Neuron (in vitro differentiated cells): ENCODE results near the gene HLF.

Experiments
- H2AFZ ChIP-seq: one replicate; pipeline ENCODE4 v1.6.1; 2013; ENCODE audit warnings: low read depth, mild to moderate bottlenecking, inconsistent platforms, low read length, moderate library complexity
- H3K27me3 ChIP-seq: one replicate; pipeline ENCODE4 v1.6.1; 2013; ENCODE audit warnings: low read length; ENCODE audit not compliant: insufficient read depth
- H3K36me3 ChIP-seq: one replicate; pipeline ENCODE4 v1.6.1; 2013; ENCODE audit warnings: low read length; ENCODE audit not compliant: insufficient read depth
- H3K4me1 ChIP-seq: one replicate; pipeline ENCODE4 v1.6.1; 2013; ENCODE audit warnings: low read length; ENCODE audit not compliant: insufficient read depth
- H3K4me3 ChIP-seq: 2 replicates; pipeline ENCODE4 v1.5.1; 2013; ENCODE audit warnings: mild to moderate bottlenecking, low read length, moderate library complexity
- H3K9me3 ChIP-seq: one replicate; pipeline ENCODE4 v1.6.1; 2013; ENCODE audit warnings: low read length

HLF gene

DNA sequence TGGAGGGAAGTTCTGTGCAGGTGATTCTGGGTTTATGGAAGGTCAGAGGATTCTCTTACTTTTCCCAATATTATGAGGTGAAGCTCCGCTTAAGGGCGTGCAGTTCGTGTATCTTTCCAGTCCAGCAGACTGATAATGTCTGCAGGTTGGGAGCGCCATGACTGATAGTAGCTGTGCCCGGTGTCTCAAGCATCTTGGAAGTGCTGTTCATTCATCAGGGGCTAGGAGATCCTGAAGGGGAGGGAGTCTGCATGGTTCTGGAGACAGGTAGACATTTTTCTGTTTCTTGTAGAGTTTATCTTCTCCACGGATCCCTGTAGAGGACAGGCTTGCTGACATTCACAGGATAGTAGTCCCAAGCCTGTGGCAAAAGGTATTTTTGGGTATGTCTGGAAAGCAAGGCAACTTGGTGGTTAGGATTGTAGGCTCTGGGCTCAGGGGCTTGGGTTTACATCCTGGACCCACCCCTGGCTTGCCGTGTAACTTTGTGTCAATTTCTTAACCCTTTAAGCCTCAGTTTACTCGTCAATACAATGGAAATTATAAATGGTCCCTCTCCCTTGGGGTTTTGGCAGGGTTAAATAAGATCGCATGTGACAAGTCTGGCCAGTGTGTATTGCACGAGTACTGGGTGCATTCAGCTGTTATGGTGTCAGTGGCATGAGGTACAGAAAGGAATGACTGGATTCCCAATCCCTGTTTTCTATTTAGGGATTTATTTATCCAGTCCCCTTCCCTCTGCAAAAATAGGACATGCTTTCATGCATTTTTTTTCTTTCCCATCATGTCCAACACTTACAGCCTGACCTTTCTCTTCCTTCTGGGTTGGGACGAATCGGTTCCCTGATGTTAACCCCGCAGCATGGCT is 8.2 kb downstream of the HLF start:
- no peaks in the 10 kb centered on the region for H3K36me3 ChIP-seq
- H3K4me1 ChIP-seq, result no peaks in the 10 kb centered on the region
- no peak overlapping the region for H2AFZ ChIP-seq
- no peaks in the 10 kb centered on the region for H3K9me3 ChIP-seq
- peaks cover 33% of the 10 kb centered on the region for H3K27me3 ChIP-seq
- no peak overlapping the region for H3K4me3 ChIP-seq

DNA sequence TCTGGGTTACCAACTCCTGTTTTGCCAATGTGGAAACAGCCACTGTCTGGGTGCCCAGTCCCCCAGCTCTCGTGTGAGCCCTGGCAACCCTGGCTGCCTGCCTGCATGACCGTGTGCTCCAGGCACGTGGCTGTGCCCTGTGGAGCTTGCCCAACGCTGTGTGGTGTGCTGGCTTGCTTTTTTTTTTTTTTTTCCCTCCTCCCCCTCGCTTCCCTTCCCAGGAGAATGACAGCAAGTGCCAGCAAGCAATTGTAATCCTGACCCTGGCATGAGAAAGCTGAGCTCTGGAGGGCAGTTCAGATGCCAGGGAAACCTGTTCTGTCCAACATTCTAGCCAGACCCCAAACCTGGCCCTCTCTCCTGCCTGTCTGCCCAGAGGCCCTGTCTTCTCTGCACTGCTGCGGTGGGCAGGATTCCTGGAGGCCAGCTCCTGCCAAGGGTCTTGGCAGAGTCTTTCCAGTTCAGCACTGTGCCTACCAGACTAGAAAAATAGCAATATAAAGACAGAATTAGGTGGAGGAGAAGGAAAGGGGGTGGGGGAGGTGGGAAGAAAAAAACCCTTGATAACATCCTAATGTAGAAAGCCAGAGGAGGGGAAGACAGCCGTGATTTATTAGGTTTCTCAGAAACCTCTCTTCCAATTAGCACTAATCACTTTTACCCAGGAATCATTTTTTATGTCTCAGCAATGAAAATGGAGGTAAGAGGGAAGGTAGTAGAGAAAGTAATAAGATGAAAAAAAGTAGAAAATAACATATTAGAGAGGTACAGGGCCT is 9.0 kb downstream of the HLF start:
- H3K4me1 ChIP-seq, result no peaks in the 10 kb centered on the region
- no peaks in the 10 kb centered on the region for H3K9me3 ChIP-seq
- peaks cover 26% of the 10 kb centered on the region for H3K27me3 ChIP-seq

DNA sequence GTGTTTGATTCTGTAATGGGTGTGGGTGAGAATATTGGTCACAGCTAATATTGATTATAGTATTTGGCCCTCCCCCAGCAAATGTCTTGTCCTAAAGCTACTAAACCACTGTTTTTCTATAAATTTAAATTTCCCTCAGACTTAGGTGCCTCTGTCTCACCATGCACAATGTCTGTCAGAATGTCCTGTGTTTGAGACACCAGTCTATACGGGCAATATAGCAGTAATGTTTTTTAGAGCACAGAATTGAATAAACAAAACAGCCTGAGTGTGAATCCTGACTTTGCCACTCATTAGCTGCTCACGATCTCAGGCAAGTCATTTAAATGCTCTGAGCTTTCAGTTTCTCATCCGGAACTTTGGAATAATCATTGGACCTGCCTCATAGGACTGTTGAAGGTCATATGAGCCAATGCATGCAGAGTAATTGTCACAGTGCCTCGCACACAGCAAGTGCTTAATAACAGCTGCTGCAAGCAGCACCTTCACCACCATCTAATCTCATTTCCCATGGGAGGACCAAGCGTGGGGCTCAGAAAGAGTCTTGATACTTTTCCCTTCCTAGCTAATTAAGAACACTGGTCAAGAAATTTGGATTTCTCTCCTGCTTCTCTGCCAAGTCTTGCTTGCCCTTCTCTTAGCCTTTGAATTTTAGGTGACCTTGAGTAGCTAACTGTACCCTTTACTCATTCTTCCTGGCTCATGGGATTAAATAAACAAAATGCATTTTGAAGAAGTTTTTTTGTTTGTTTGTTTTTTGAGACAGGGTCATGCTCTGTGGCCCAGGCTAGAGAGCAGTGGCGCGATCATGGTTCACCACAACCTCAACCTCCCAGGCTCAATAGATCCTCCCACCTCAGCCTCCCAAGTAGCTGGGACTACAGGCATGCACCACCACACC is 9.8 kb downstream of the HLF start:
- Histone ChIP-seq H3K36me3 (no peaks in the 10 kb centered on the region), H3K4me1 (no peaks in the 10 kb centered on the region), H3K4me3 (no peak overlapping the region), H3K9me3 (no peaks in the 10 kb centered on the region), H3K27me3 (peaks cover 19% of the 10 kb centered on the region), H2AFZ (no peak overlapping the region)

More for the DNA sequence above, 9.0 kb downstream of the HLF start:
- Histone ChIP-seq H3K4me3 (no peak overlapping the region), H3K36me3 (no peaks in the 10 kb centered on the region), H2AFZ (no peak overlapping the region)

DNA sequence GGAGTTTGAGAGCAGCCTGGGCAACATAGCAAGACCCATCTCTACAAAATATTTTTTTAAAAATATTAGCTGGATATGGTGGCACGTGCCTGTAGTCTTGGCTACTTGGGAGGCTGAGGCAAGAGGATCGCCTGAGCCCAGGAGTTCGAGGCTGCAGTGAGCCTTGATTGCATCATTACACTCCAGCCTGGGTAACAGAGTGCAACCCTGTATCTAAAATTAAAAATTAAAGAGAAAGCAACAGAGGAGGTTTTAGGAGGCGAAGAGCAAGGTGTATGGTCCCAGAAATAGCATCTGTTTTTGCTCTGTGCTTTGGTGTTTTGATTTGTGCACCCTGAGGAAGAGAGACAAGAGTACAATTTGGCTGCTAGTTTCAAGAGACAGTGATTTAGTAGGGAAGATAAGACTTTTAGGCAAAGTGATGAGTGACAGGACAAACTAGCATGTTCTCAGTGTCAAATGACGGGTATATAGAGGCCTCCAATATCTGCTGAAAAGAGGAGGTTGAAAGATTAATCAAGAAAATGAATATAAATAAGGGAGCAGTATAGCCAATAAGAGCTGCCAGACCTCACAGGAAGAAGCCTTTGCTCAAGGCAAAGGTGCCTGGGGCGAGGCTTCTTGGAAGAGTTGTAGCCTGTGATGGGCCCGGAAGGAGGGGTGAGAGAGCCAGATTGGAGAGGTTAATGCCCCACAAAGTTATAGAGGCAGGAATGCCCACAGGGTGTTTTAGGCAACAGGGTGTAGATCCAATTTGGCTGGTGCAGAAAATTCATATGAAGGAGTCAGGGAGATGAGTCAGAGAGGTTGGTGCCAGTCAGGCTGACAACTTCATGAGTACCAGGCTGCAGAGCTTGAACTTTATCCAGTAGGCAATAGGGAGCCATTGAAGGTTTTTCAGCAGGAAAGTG is 11.4 kb downstream of the HLF start:
- no peaks in the 10 kb centered on the region for H3K4me1 ChIP-seq

GRCh38 chr17:55278173-55278961 is 13.6 kb downstream of the HLF start:
- Histone ChIP-seq H2AFZ (no peak overlapping the region), H3K36me3 (no peaks in the 10 kb centered on the region), H3K9me3 (no peaks in the 10 kb centered on the region), H3K4me3 (no peak overlapping the region), H3K27me3 (peaks cover 17% of the 10 kb centered on the region), H3K4me1 (no peaks in the 10 kb centered on the region)

More for the DNA sequence above, 11.4 kb downstream of the HLF start:
- Histone ChIP-seq H2AFZ (no peak overlapping the region), H3K27me3 (peaks cover 18% of the 10 kb centered on the region), H3K36me3 (no peaks in the 10 kb centered on the region), H3K9me3 (no peaks in the 10 kb centered on the region), H3K4me3 (no peak overlapping the region)

GRCh38 chr17:55279203-55279602 is 14.4 kb downstream of the HLF start:
- Histone ChIP-seq H2AFZ (no peak overlapping the region), H3K4me1 (no peaks in the 10 kb centered on the region), H3K4me3 (no peak overlapping the region), H3K27me3 (peaks cover 10% of the 10 kb centered on the region), H3K9me3 (no peaks in the 10 kb centered on the region), H3K36me3 (no peaks in the 10 kb centered on the region)

- Histone ChIP-seq H3K36me3 (no peaks in the 10 kb centered on the region), H3K27me3 (peaks cover 8% of the 10 kb centered on the region), H3K9me3 (no peaks in the 10 kb centered on the region), H3K4me1 (no peaks in the 10 kb centered on the region), H3K4me3 (no peak overlapping the region), H2AFZ (no peak overlapping the region)
These were observed 15.0 kb downstream of the HLF start for GRCh38 chr17:55279788-55280187.

GRCh38 chr17:55280212-55280611 is 15.5 kb downstream of the HLF start:
- no peak overlapping the region for H3K4me3 ChIP-seq
- H3K4me1 ChIP-seq, result no peaks in the 10 kb centered on the region

GRCh38 chr17:55281649-55282378 is 17.1 kb downstream of the HLF start:
- Histone ChIP-seq H3K36me3 (no peaks in the 10 kb centered on the region), H2AFZ (no peak overlapping the region), H3K27me3 (peaks cover 7% of the 10 kb centered on the region), H3K9me3 (no peaks in the 10 kb centered on the region), H3K4me3 (no peak overlapping the region), H3K4me1 (no peaks in the 10 kb centered on the region)

More at GRCh38 chr17:55280212-55280611, 15.5 kb downstream of the HLF start:
- Histone ChIP-seq H3K9me3 (no peaks in the 10 kb centered on the region), H3K27me3 (peaks cover 7% of the 10 kb centered on the region), H3K36me3 (no peaks in the 10 kb centered on the region), H2AFZ (no peak overlapping the region)

GRCh38 chr17:55282379-55282702 is 17.6 kb downstream of the HLF start:
- no peak overlapping the region for H3K4me3 ChIP-seq
- peaks cover 7% of the 10 kb centered on the region for H3K27me3 ChIP-seq
- H3K36me3 ChIP-seq, result no peaks in the 10 kb centered on the region
- no peaks in the 10 kb centered on the region for H3K4me1 ChIP-seq
- no peaks in the 10 kb centered on the region for H3K9me3 ChIP-seq
- no peak overlapping the region for H2AFZ ChIP-seq

- H3K36me3 ChIP-seq, result no peaks in the 10 kb centered on the region
- H3K4me1 ChIP-seq, result no peaks in the 10 kb centered on the region
- H3K27me3 ChIP-seq, result peaks cover 7% of the 10 kb centered on the region
- no peaks in the 10 kb centered on the region for H3K9me3 ChIP-seq
- H2AFZ ChIP-seq, result no peak overlapping the region
- H3K4me3 ChIP-seq, result no peak overlapping the region
These were observed 18.0 kb downstream of the HLF start for GRCh38 chr17:55282741-55283140.
